OCI-LY1 (cell line): ENCODE data around the gene GPR148.

Source experiments
- CTCF ChIP-seq: fragments of 200-600 bp; sonication (generic), shearing (Covaris generic); IDR thresholded peaks from 2 replicates; pipeline ENCODE4 v1.5.1; 2017; ENCODE audit warnings: mild to moderate bottlenecking, antibody characterized with exemption, low read length, moderate library complexity, mixed read lengths
- EZH2 ChIP-seq: fragments of 200-600 bp; sonication (generic), shearing (Covaris generic); IDR thresholded peaks from 2 replicates; pipeline ENCODE4 v1.8.0; 2017; ENCODE audit warnings: borderline replicate concordance, mixed run types, mild to moderate bottlenecking, antibody characterized with exemption, low read length, moderate library complexity, mixed read lengths

GRCh38 chr2:130759906-130760753 lies 31.3 kb downstream of the GPR148 start:
- TF ChIP-seq EZH2 (no peak), CTCF (no peak)
